ENCODE data around the gene PCSK7.

GRCh38 chr11:117175781-117176180 lies 56.1 kb downstream of the PCSK7 start:
- TF ChIP-seq EZH2 (IDR thresholded peaks at IDR 0.05; ENCODE audit: borderline replicate concordance, low read depth, low read length, severe bottlenecking) (no peak), CTCF (IDR thresholded peaks at IDR 0.05; ENCODE audit: borderline replicate concordance, extremely low read depth, low read length, poor library complexity, severe bottlenecking) (no peak)

Measured in DND-41 (cell line).